ENCODE results near the gene IGSF21.

The IGSF21 gene

DNA sequence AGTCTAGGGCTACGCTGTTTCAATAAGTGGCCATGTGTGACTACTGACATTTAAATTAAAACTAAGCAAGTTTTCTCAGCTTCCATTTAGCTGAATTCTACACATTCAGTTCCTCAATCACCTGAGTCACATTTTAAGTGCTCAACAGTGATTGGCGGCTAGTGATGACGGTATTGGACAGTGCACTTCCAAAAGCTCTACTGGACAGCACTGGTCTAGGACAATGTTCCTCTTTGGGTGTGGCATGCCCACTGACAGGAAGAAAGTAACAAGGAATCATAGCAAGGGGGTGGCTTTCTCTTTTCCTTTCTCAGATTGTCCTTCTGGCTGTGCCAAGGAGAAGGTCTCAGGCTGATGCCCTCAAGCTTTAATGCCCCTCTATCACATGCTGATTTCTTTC, 11.7 kb downstream of the IGSF21 start:
- no peak for DNase-seq

DNA sequence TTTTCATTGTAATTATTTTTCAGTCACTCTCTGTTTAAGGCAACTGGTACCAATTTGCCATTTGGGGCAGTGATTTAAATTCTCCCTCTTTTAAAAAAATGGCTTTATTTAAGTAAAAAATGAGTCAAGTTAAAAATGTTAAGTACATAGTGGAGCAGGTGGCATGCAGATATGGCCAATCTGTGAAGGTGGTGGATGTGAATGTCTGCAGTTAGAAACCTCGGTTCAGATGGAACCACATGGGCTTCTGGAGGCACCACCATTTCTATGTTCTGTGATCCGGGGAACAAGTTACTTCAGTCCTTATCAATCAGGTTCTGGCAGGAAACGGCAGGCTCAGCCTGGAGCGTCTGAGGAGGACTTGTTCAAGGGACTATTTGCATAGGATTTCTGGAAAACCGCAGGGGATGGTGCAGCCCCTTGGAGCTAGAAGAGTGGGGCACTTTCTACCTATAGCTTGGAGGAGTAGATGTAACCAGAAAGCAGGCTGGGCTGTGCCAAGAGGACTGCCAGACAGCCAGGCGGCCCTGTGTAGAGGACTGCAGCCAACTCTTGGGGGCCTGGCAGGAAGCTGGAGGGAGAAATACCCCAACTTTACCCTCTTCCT, 12.3 kb downstream of the IGSF21 start:
- DNase-seq, result no peak

DNA sequence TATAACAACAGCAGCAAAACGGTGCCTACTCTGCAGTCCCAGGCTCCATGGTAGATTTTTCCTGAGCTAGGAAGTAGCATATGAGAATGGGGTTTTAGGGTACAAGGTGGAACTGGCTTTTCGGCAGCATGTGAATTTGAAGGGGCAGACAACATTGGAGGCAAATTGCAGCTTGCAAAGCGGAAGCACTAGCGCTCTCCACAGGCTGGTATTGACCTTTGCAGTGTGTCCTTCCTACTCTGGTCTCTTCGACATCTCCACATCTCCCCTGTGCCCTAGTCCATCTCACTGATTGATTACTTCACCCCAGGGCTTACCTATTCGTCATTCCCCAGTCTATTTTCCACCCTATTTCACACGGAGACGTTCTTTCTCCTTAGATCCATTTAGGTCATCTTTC, 13.0 kb downstream of the IGSF21 start:
- DNase-seq, result no peak

DNA sequence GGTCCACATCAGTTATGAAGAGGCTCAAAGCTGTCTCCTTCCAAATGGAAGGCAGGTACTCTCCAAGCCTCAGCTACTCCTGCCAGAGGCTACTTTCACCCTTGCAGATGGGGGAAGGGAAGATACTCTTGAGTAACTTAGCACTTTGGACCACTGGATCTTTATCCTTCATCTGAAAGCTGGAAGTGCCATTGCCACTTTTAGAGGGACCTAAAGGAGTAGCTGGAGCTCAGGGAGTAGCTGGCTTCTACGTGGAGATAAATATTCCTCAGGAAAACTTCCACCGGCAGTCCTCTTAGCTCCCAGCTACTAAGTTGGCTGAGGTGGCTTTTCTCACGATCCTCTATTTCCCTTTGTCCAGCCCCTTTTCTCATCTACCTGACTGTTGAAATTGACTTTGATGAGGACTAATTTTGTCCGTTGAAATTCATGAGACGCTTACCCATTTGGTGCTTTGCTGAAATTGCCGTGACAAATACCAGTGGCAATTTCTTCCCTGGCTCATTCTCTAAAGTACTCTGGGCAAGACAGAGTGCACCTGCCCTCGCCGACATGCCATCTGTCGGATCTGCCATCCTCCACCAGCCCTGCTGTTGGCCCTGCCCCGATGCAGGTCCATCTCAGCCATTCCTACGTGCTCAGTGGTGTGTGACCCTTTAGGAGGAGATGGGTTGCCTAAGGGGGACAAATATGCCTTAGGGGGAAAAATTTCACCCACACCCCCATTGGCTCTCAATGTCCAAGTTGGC, 13.6 kb downstream of the IGSF21 start:
- DNase-seq, result no peak

DNA sequence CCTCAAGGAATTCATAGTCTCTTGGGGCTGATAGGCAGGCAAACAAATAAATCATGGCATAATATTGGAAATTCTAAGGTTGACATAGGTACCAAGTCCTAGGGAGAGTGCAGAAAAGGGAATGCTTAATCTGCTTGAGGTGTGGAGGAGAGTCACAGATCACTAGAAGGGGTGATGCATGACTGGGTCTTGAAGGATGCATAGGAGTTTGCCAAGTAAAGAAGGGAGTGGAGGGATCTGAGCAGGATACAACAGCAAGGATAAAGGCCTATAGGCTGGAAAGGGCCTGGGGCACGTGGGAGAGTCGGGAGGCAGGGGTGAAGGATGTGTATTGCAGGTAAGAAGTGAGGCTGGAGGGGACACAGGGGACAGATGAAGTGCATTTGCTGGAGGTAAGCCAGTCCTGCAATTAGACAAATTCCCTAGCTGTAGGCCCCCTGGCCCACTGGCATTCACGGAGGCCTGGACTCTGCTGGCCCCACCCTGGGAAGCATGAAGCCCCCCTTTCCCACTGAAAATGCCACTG, 15.9 kb downstream of the IGSF21 start:
- no peak for DNase-seq

DNA sequence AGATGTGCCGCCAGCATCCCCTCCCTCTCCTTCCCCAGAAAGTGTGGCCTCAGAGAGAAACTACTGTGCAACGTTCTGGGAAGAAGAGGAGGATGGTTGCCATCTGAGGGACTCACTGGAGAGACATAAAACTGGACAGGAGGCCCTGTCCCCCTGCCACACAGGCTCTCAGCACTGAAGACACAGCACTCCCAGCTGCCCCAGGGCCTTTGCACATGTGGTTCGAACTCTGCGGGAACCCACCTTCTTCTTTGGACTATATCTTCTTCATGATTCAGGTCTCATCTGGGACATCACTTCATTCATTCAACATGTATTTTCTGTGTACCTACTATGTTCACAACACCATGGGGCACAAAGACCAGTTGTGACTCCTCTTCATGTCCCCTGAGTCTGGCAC, 17.4 kb downstream of the IGSF21 start:
- DNase-seq, result no peak

DNA sequence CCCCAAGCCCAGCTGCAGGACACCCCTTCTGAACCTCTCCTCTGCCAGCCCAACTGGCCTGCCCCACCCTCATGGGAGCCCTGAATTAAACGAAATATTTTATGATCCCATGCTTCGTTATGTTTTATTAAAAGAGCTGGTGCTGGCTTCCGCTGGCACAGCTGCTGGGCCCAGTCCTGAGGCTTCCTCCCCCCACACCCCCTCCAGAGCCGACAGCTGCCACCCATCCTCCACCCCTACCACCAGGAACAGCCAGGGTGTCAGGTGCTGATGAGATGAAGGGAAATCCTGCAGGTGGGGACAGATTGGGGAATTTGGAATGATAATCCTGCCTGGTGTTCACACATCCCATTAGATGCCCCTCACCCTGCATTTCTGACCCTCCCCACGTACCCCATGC, 19.0 kb downstream of the IGSF21 start:
- no peak for DNase-seq

DNA sequence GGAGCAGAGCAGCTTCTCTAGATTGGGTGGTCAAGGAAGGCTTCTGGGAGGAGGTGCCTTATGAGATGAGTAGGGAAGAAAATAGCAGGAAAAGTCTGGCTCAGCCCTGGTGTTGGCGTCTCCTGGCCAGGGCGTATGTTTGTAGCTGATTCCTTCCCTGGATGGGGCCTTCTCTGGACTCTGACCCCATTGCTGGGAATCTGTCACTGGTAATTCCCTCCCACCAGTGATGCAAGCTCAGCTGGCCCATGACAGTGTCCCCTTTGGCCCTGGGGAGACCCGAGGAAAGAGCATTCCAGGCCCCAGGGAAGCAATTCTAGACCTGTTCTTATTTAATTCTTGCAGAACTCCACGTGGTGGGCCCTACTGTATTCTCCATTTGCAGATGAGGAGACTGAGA, 20.7 kb downstream of the IGSF21 start:
- no peak for DNase-seq

DNA sequence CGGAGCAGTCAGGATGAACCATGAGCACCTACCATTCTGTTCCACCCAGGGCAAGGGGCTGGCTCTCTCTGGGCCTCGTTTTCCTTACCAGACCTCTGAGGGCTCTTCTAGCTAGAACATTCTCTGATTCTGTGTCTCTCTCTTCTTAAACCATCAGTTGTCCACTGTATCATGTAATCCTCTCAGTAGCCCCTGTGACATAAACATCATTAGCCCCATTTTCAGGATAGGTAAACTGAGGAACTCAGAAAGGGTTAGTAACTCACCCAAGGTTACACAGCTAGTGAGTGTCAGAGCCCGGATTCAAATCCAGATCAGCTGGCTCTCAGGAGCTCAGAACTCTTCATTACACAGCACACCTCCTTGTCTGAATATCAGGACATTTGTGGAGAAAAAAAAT, 22.8 kb downstream of the IGSF21 start:
- DNase-seq, result no peak

DNA sequence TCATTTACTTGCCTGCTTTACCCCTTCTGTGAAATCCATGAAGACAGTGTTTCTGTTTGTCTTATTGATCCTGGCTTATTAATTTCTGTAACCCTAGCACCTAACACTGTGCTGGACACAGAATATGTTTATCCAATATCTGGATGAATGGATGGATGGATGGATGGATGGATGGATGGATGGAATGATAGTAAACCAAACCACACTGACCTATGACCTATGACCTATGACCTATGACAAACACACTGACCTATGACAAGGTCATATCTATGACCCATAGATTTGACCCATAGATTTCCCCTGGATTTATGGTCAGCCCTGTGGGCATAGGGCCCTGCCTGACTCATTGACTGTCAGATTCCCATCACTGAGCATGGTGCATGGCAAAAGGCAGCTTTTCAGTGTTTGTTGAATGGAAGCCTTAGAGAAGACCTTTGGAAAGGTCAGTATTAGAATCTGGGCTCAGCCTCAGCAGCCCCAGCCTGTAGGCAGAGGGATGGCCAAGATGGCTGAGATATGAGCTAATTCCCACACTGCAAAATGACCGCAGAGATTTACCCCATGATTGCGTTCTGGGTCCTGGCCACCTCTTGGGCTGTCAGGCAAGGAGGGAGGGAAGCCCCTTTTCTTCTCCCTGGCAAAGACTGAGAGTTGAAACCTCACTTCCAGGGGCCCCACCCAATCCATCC, 24.6 kb downstream of the IGSF21 start:
- no peak for DNase-seq

DNA sequence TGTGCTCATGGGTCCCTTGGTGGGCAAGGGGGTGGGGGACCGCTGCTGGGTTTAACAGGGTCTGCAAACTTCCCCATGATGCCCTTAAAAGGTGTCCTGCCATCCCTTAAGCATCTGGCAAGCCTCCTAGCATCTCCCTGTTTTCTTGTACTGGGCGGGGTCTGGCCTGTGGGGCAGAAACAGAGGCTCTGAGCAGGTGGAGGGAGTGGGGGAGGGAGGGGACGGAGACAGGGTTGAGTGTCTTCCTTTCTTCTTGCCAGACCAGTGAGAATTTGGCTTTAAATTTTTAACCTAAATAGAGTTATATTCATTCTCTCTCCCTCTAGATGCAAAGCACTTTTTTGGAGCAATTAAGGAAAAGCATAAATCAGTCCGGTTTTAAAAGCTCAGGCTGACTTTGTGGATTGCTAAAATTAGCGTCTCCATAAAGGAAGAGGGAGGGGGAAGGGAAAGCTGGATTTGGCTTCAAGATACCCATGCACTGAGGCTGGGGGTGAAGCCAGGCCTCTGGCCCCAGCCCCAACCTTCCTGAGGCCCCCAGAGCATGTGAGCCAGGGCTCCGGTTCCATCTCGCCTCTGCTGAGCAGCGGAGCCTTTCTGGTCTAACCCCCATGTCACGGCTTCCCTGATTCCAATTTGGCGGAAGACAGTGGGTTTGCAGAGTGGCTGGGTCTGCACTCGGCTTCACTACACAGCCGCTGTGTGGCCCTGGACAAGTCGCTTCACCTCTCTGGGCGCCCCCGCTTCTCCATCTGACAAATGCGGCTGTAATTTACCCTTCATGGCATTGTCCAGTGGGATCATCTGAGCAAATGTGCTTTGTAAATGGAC, 25.3 kb downstream of the IGSF21 start:
- no peak for DNase-seq

DNA sequence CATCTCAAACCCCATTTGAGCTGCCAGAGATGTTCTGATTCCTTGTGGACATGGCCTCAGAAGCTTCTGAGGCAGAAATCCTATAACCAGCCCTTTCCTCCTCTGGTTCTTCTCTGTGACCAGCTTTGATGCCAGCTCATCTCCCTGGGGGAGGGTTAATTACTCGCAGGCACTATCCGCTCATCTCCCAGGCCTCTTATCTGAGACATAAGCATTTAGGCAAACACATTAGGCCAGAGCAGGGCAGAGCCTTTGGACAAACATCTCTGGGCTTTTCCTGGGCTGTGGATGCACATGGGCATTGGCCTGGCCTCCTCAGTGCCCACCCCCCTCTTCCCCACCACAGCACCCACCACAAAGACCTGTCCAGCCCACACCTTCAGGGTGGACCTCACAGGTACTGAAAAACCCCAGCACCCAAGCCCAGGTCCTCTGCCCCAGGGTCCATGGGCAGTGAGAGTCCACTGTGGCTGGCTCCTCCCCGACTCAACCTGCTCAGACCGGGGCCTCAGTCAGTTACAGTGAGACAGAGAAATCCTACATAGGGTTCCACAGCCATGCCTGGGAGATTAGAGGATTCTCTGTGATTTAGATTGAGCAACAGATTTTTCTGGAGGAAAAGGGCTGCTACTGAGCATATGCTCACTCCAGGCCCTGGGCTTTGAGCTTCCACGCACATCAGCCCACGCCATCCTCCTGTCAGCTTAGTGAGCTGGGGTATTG, 26.9 kb downstream of the IGSF21 start:
- DNase-seq, result no peak

DNA sequence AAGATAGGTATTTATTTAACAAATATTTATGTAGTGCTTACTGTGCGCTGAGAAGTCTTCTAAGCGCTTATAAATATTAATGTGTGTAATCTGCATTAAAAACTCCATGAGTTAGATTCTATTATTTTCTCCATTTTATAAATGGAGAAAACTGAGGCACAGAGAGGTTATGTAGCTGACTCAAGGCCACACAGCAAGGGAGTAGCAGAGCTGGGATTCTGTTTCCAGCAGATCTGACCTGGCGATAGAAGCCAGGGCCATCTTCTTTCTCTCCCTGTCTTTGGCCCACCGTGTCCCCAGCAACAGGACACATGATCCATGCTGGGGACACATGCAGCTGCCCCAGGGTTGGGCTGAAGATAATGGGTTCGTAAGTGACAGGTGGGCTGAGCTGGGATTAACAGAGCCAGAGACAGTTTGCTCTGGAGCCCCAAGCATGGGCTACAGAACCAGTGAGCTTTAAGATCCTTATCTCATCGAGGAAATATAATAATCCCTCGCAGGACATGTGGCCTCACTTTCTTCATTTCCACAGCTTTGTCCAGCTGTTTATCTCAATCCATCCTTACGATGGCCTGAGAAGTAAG, 30.3 kb downstream of the IGSF21 start:
- DNase-seq, result no peak

DNA sequence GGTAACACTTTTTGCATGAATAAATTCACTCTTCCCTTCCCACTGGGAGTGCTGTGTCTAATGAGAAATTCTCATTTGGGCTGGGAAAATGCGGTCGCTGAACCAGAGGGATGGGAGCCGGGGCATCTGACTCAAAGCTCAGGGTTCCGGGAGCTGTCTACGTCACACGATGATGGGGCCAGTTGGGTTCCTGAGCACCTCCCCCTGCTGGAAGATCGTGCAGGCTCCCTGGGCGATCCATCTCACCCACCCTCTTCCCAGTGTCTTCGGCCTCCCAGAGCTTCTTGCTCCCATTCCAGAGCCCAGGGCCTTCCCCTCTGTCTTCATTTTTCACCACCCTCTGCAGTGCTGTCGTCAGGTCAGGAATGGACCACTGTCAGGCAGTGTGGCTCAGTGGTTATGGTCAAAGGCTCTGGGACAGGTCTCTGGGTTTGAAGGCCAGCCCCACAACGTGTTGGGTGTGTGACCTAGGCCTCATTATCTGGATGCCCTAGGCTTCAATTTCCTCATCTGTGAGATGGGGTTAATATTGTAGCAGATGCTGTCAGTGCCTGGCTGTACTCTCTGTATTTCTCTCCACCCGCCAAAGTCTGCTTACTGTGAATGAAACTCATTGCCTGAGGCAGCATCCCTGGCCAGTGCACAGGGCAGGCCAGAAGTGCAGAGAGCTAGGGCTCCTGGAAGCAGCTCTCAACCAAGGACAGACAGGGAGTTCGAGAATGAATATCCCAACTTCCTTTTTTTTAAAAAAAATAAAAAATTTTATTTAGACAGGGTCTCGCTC, 31.8 kb downstream of the IGSF21 start:
- no peak for DNase-seq

DNA sequence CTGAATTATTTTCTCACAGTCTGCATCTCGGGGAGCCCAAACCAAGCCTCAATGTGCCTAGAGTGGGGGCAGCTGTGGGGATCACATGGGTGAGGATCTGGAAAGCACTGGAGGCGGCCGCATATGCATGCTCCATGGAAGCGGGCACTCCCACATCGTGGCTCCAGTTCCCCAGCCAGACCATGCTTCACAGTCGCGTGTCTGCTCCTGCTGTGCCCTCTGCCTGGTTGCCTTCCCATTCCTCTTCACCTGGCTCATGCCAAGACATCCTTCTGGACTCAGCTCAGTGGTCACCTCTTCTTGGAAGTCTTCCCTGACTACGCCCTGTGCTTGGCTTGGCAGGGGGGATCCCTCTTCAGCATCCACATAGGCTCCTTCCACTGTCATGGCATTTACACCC, 32.8 kb downstream of the IGSF21 start:
- DNase-seq, result no peak

DNA sequence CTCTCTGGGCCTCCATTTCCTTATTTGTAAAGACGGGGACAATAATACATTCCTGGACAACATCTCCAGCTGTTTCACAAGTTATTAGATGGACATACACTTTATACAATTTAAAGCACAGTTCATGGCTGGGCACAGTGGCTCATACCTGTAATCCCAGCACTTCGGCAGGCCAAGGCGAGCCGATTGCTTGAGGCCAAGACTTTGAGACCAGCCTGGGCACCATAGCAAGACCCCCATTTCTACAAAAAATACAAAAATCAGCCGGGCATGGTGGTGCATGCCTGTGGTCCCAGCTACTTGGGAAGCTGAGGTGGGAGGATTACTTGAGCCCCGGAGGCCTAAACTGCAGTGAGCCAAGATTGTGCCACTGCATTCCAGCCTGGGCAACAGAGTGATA, 34.1 kb downstream of the IGSF21 start:
- DNase-seq, result no peak

DNA sequence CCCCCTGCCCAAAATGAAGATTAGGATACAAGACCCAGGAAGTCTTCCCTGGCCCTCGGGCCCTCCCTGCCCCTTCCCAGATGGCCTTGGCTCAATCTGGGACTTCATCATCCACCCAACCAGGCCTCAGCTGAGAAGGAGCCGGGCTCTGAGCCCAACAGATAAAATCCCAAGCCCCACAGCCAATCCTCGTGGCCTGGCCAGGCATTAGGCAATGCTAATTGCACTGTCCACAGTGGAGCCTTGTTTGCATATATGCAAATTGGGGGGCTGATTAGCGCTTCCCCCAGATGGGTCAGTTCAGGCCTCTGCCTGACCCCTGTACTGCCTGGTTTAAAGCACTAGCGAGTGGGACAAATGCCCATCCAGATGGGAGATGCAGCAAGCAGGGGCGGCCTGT, 34.9 kb downstream of the IGSF21 start:
- DNase-seq, result peak in 11 of 51 donors; percentile 1 to 51 (median 18)

DNA sequence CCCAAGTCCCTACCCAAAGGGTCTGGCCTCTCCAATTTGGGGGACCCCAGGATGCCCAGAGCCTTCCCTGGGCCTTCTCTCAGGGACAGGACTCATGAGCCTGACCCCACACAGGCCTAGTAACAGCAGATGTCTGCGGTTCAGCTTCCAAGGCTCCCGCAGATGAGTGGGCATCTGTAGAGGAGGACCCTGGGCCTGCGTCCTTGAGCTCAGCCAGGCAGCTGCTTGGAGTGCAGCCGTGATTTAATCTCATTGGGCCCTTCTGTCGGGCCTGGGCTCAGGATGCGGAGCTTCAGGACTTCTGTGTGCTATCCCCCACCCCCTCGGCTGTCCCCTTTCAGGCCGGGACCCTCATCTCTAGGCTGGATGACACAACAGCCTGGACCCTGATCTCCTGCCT, 35.4 kb downstream of the IGSF21 start:
- DNase-seq, result no peak

DNA sequence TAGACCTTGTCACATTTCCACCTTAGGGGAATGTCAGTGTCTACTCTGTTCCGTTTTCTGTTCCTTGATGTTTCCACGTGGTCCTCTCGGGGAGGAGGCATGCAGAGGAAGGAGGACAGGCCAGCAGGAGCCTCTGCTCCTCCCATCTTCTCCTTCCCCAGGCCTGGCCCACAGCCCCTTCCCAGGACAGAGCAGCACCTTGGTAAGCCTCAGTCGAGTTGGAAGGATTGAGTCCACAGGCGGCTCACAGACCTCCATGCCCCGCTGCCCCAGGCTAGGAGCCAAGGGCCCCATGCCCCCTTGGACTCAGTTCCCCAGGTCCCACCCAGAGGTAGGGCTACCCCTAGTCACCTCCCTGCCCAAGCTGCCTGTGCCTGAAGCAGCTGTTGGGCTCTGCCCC, 36.5 kb downstream of the IGSF21 start:
- no peak for DNase-seq

Measured in hypothalamus (tissue), 51 donors.